ENCODE measurements around the gene MAML2.

Gene MAML2

GRCh38 chr11:95993438-95994298 is 349.3 kb downstream of the MAML2 start:
- no peak for DNase-seq

GRCh38 chr11:95991545-95991944 is 351.4 kb downstream of the MAML2 start:
- no peak for DNase-seq

DNA sequence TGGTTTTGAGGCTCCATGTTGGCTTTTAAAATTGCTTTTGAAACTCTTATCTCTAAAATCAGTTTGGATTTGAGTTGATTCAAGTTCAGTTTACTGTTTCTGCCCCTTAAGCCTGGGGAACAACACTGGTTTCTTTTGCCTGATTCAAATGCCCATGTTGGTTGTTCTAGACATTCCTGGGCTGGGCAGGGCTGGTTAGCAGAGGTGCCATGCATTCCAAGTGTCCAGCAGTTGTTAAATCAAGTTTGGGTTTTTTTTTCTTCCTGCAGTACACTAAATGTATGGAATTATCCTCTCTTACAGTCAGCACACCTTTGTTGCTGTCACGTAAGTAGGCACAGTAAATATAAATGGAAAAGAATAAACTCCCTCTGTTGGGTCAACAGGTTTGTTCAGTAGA is 351.9 kb downstream of the MAML2 start:
- DNase-seq, result no peak

- DNase-seq, result no peak
Observed at GRCh38 chr11:95989780-95990179, 353.2 kb downstream of the MAML2 start.

DNA sequence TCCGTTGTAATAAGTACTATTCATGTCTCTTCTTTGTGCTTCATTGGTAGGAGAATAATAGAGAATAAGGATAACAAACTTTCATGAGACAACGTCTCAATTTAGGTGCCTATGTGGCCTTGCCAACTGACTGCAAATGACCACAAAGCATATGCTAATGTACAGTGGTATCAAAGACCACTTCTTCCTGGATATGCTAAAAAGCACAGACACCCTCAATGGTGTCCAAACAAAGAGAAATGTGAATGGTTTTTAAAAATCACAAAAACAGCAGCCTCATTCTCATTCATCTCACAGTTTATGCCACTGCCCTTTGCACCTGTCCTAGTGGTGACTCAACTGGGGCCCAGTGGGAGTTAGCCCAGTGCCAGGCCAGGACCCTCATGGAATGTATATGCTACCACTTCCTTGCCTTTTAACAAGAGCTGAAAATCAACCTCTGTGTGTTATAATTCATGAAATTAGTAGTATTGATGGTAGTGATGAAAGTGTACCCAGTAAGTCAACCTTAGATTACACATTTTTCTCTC is 353.9 kb downstream of the MAML2 start:
- no peak for DNase-seq

- no peak for DNase-seq
Observed at GRCh38 chr11:95985174-95985808, 357.7 kb downstream of the MAML2 start.

DNA sequence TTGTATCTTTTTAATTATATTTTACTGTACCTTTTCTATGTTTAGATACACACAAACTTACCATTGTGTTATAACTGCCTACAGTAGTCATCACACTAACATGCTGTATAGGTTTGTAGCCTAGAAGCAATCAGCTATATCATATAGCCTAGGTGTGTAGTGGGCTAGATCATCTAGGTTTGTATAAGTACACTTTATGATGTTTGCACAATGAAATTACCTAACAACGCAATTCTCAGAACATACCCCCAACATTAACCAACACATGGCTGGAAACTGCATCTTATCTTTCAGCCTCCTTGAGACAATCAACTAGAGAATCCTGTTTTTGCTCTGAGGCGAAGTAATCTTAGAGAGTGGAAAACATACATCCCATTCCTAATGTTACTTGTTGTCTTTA is 358.9 kb downstream of the MAML2 start:
- no peak for DNase-seq

DNA sequence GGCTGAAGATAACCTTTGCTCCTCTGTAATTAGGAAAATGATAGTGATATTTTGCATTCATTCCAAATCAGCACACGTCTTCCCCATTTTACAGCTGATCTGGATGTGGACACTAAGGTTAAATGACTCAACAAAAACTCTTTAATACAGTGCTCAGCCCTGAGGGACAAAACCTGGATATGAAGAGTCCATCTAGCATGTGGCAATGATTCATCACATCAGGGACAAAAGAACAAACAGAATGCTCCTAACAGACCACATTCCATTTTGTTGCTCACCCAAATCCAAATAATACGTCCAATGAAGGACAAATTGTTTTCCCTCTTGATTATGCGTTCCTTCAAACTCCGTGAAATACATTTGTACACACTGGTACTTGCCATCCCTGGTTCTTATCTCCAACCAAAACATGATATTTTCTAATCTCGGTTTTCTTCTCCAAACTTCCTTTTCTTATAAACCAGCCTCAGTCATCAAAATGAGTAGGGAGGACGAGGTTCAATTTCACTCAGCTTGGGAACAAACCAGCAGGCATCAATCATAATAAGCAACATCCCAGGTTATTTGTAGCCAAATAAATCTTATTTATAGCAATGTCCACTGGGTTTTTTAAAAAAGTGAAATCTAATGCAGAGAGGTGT is 365.3 kb downstream of the MAML2 start:
- no peak for DNase-seq

GRCh38 chr11:95976550-95976949 is 366.4 kb downstream of the MAML2 start:
- DNase-seq, result no peak

DNA sequence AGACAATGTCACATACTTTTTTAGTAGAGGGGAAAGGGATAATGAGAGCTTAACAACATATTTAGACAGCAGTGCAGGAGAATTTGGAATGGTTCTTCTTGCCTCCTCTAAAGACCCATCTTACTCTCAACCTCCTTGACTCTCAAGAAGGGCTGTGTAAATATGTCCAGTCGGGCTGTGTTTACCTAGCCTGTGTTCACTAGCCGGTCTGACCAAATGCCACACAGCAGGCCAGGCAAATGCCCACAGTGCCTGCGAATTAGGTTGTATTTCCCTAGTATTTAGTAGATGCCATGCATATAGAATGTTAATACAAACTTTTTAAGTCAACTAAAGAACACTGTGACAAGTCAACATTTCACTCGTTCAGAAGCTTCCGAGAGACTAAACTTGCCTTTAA is 367.7 kb downstream of the MAML2 start:
- DNase-seq, result no peak

DNA sequence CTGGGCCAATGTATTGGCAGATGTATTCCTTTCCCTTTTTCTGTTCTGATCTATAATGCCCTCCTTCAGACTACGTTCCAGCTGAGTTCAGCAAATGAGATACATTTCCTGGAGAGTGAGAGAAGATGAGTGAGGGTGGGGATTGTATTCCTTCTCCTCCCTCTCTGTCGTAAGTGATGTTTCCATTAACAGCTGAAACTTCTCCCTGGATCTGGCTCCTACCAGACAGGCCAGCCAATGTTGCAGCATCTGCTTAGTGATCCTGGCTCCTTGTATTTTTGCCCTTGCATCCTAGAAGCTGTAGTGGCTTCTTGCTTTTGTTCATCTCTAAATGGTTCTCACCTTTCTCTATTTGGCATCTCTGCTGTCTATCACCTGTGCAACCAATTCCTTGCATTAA is 370.9 kb downstream of the MAML2 start:
- DNase-seq, result no peak

GRCh38 chr11:95968585-95968984 is 374.4 kb downstream of the MAML2 start:
- DNase-seq, result no peak

DNA sequence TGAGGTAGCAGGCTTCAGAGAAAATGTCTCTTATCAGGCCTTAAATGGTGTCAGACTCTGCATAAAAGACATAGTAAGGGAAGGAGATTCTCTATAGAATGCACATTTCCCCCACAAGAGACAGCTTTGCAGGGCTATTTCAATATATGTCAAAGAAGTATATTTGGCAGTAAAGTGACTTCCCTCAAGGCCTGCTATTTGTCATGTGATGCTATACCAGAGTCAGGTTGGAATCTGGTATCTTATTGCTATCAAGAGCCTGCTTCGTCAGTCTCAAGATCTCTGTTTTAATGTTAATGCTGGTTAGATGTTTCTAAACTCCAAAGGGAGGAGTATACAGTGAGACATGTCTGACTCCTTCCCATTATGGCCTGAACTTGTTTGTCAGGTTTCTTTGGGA is 378.7 kb downstream of the MAML2 start:
- DNase-seq, result no peak

DNA sequence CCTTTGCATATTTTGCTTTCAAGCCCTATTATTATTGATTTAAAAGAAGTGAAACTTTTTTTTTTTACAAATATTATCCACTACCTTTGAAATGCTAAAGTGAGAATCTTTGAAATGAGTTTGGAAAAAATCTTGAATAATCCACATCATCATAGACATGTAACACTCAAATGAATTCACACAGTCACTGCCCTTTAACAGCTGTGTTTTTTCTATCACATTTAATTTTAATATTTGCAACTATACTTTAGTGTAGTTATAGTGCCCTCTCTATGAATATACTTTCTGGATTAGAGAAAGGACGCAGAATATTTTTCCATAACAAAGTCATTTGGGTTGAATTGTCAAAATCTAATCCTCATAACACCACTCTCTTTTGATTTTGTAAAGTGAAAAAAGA is 381.2 kb downstream of the MAML2 start:
- DNase-seq, result no peak

- no peak for DNase-seq
Observed at GRCh38 chr11:95950905-95951304, 392.1 kb downstream of the MAML2 start.

DNA sequence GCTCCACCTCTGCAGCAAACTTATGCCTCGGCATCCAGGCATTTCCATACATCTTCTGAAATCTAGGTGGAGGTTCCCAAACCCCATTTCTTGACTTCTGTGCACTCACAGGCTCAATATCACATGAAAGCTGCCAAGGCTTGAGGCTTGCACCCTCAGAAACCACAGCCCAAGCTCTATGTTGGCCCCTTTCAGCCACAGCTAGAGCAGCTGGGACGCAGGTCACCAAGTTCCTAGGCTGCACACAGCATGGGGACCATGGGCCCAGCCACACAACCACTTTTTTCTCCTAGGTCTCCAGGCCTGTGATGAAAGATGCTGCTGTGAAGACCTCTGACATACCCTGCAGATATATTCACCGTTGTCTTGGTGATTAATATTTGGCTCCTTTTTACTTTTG is 394.4 kb downstream of the MAML2 start:
- no peak for DNase-seq

DNA sequence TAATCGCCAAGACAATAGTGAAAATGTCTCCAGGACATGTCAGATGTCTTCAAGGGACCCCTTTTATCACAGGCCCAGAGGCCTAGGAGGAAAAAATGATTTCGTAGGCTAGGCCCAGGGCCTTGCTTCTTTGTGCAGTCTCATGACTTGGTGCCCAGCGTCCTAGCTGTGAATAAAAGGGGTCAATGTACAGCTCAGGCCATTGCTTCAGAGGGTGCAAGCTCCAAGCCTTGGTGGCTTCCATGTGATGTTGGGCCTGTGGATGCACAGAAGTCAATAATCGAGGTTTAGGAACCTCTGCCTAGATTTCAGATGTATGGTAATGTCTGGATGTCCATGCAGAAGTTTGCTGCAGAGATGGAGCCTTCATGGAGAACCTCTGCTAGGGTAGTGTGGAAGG is 398.4 kb downstream of the MAML2 start:
- no peak for DNase-seq

DNA sequence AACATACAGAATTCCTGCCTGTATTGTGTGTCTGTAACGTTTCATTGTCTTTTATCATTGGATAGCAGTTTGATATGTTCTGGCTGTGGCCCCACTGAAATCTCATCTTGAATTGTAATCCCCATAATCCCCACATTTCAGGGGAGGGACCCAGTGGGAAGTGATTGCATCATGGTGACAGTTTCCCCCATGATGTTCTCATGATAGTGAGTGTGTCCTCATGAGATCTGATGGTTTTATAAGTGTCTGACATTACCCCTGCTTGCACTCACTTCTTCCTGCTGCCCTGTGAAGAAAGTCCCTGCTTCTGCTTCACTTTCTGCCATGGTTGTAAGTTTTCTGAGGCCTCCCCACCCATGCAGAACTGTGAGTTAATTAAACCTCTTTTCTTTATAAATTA is 399.4 kb downstream of the MAML2 start:
- DNase-seq, result no peak

GRCh38 chr11:95939091-95939490 is 403.9 kb downstream of the MAML2 start:
- no peak for DNase-seq

DNA sequence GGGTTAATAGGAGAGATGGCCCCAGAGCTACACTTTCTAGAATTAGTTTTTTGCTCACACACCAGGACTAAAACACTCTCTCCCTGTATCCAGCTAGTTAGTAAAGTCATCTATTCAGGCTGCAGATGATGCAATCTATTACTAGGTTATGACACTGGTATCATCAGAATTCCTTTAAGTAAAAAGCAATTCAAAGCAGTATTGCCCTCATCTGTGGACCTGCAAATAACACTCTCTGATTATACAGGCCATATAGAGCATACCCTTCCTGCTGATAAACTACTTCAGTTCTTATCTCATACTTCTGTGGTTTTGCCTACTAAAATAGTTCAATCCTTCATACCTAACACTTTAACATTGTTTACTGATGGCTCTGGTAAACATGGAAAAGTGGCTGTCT is 405.6 kb downstream of the MAML2 start:
- DNase-seq, result no peak

GRCh38 chr11:95933594-95933993 is 409.4 kb downstream of the MAML2 start:
- DNase-seq, result no peak

- no peak for DNase-seq
Observed at GRCh38 chr11:95931916-95932315, 411.1 kb downstream of the MAML2 start.

GRCh38 chr11:95930948-95931347 is 412.0 kb downstream of the MAML2 start:
- DNase-seq, result no peak

- no peak for DNase-seq
Observed at GRCh38 chr11:95926726-95927125, 416.3 kb downstream of the MAML2 start.
